IPS DF 6.9 (cell line): Measurements from ENCODE around the gene CTSA.
"Not testable (repeated sequence)": the region's sequence is repeated elsewhere in the genome, so short reads cannot be mapped to it uniquely, and the experiment has no call there.

Source experiments
- DNase-seq: peaks from one replicate; pipeline ENCODE4 v3.0.0-alpha.2; 2013; ENCODE audit warnings: low read depth, low spot score
- H3K27ac ChIP-seq: one replicate; pipeline ENCODE4 v1.5.1; 2013; ENCODE audit warnings: low read length, control low read depth
- H3K27me3 ChIP-seq: 2 replicates; pipeline ENCODE4 v1.6.1; 2013; ENCODE audit warnings: mild to moderate bottlenecking, low read length; ENCODE audit not compliant: control insufficient read depth, insufficient read depth
- H3K36me3 ChIP-seq: 2 replicates; pipeline ENCODE4 v1.6.1; 2013; ENCODE audit warnings: low read length; ENCODE audit not compliant: control insufficient read depth, insufficient read depth
- H3K4me1 ChIP-seq: 2 replicates; pipeline ENCODE4 v1.6.1; 2013; ENCODE audit warnings: low read length; ENCODE audit not compliant: control insufficient read depth, insufficient read depth
- H3K4me3 ChIP-seq: 2 replicates; pipeline ENCODE4 v1.5.1; 2013; ENCODE audit warnings: mild to moderate bottlenecking, low read length
- H3K9me3 ChIP-seq: 2 replicates; pipeline ENCODE4 v1.6.1; 2013; ENCODE audit warnings: low read length, inconsistent platforms; ENCODE audit not compliant: control insufficient read depth, insufficient read depth
- WGBS: extraction: QIAGEN DNeasy Blood & Tissue Kit; methylation state at CpG from one replicate; pipeline ENCODE4 v1.1.7; 2013; ENCODE audit warnings: mixed read lengths, missing lambda C conversion rate; ENCODE audit not compliant: insufficient read length, insufficient coverage; 5-methylcytosine and 5-hydroxymethylcytosine counted together

The CTSA gene

GRCh38 chr20:45897289-45897688 is 6.2 kb downstream of the CTSA start:
- no CpG with 5 or more reads among the region's 2 CpGs for WGBS
- peaks cover 14% of the 10 kb centered on the region for H3K36me3 ChIP-seq

GRCh38 chr20:45897692-45898091 is 6.6 kb downstream of the CTSA start:
- Histone ChIP-seq H3K27ac (no peak overlapping the region), H3K9me3 (no peaks in the 10 kb centered on the region), H3K4me1 (no peaks in the 10 kb centered on the region), H3K27me3 (no peaks in the 10 kb centered on the region), H3K4me3 (no peak overlapping the region), H3K36me3 (peaks cover 15% of the 10 kb centered on the region)
- no peak for DNase-seq
- WGBS: no CpG with 5 or more reads among the region's 7 CpGs

More at GRCh38 chr20:45897289-45897688, 6.2 kb downstream of the CTSA start:
- Histone ChIP-seq H3K27me3 (no peaks in the 10 kb centered on the region), H3K27ac (no peak overlapping the region), H3K4me3 (no peak overlapping the region), H3K4me1 (no peaks in the 10 kb centered on the region), H3K9me3 (no peaks in the 10 kb centered on the region)
- DNase-seq: no peak

- no peaks in the 10 kb centered on the region for H3K9me3 ChIP-seq
- no peak for DNase-seq
- H3K36me3 ChIP-seq: peaks cover 15% of the 10 kb centered on the region
- H3K27me3 ChIP-seq: no peaks in the 10 kb centered on the region
- H3K4me1 ChIP-seq: no peaks in the 10 kb centered on the region
- no CpG with 5 or more reads among the region's 12 CpGs for WGBS
- no peak overlapping the region for H3K27ac ChIP-seq
- no peak overlapping the region for H3K4me3 ChIP-seq
Observed at GRCh38 chr20:45898285-45898684, 7.2 kb downstream of the CTSA start.

GRCh38 chr20:45899046-45899835 is 8.1 kb downstream of the CTSA start:
- no CpG with 5 or more reads among the region's 13 CpGs for WGBS

GRCh38 chr20:45901332-45901731 is 10.2 kb downstream of the CTSA start:
- H3K4me3 ChIP-seq: not testable (repeated sequence)

More at GRCh38 chr20:45899046-45899835, 8.1 kb downstream of the CTSA start:
- Histone ChIP-seq H3K9me3 (no peaks in the 10 kb centered on the region), H3K36me3 (peaks cover 15% of the 10 kb centered on the region), H3K4me3 (no peak overlapping the region), H3K27me3 (no peaks in the 10 kb centered on the region), H3K27ac (no peak overlapping the region), H3K4me1 (no peaks in the 10 kb centered on the region)
- DNase-seq: no peak

GRCh38 chr20:45902199-45902701 is 11.1 kb downstream of the CTSA start:
- H3K27ac ChIP-seq: no peak overlapping the region
- no CpG with 5 or more reads among the region's 14 CpGs for WGBS
- no peaks in the 10 kb centered on the region for H3K4me1 ChIP-seq
- no peak for DNase-seq
- H3K9me3 ChIP-seq: no peaks in the 10 kb centered on the region
- H3K4me3 ChIP-seq: no peak overlapping the region
- H3K27me3 ChIP-seq: no peaks in the 10 kb centered on the region
- peaks cover 20% of the 10 kb centered on the region for H3K36me3 ChIP-seq

More at GRCh38 chr20:45901332-45901731, 10.2 kb downstream of the CTSA start:
- H3K4me1 ChIP-seq, H3K27me3 ChIP-seq, H3K27ac ChIP-seq, H3K9me3 ChIP-seq, DNase-seq: not testable (repeated sequence)
- peaks cover 20% of the 10 kb centered on the region for H3K36me3 ChIP-seq
- WGBS: no CpG with 5 or more reads among the region's 6 CpGs

GRCh38 chr20:45904583-45905504 is 13.7 kb downstream of the CTSA start:
- no peak overlapping the region for H3K4me3 ChIP-seq
- H3K4me1 ChIP-seq: no peaks in the 10 kb centered on the region
- no CpG with 5 or more reads among the region's 16 CpGs for WGBS
- peaks cover 27% of the 10 kb centered on the region for H3K36me3 ChIP-seq
- no peak overlapping the region for H3K27ac ChIP-seq
- DNase-seq: no peak
- H3K9me3 ChIP-seq: no peaks in the 10 kb centered on the region
- no peaks in the 10 kb centered on the region for H3K27me3 ChIP-seq

- Histone ChIP-seq H3K4me1 (no peaks in the 10 kb centered on the region), H3K9me3 (no peaks in the 10 kb centered on the region), H3K36me3 (peaks cover 27% of the 10 kb centered on the region), H3K27me3 (no peaks in the 10 kb centered on the region), H3K4me3 (no peak overlapping the region), H3K27ac (no peak overlapping the region)
- no CpG with 5 or more reads among the region's 8 CpGs for WGBS
- no peak for DNase-seq
Observed at GRCh38 chr20:45905505-45906079, 14.5 kb downstream of the CTSA start.

GRCh38 chr20:45907219-45907948 is 16.2 kb downstream of the CTSA start:
- WGBS: no CpG with 5 or more reads among the region's 17 CpGs
- no peaks in the 10 kb centered on the region for H3K9me3 ChIP-seq
- no peak for DNase-seq
- no peaks in the 10 kb centered on the region for H3K27me3 ChIP-seq
- no peak overlapping the region for H3K4me3 ChIP-seq
- peaks cover 19% of the 10 kb centered on the region for H3K36me3 ChIP-seq
- H3K27ac ChIP-seq: no peak overlapping the region
- peaks cover 1% of the 10 kb centered on the region; the same call in 1 of the 2 replicates for H3K4me1 ChIP-seq
